ENCODE measurements around the gene TPRG1L. TPM values are rescaled to one million over a fixed set of nuclear protein-coding genes. Genes with fewer than 3 reads are reported as not detected.

The TPRG1L gene
- total and polyA plus RNA-seq, 2 of the 4 experiments (the other 2 are of a cell fraction) = 25.3 to 39.5 TPM

GRCh38 chr1:3638676-3639075 lies 13.9 kb downstream of the TPRG1L start:
- in situ Hi-C loops (cut with MboI; ENCODE audit: low sequenced_read_pairs) = no loop called here

More at GRCh38 chr1:3638676-3639075, 13.9 kb downstream of the TPRG1L start:
- H3K79me1 ChIP-seq (ENCODE audit: low read depth in 1 of 2, low read length in 2 of 2) = peaks cover 0 to 5% of the 10 kb centered on the region in 2 experiments; a peak in 1 of 4 replicates
- no peak overlapping the region for H2BK15ac ChIP-seq (ENCODE audit: low read depth, low read length)
- no peak overlapping the region for H2AFZ ChIP-seq (replicated peaks; ENCODE audit: low read length, poor library complexity)
- no peak overlapping the region for H2BK5ac ChIP-seq (ENCODE audit: low read depth, low read length, poor library complexity, severe bottlenecking)
- H3K56ac ChIP-seq (ENCODE audit: extremely low read depth, insufficient read depth, low read length) = no peak overlapping the region
- no peak for TF ChIP-seq CHD1 (IDR thresholded peaks at IDR 0.05; ENCODE audit: low read depth, low read length)
- TF ChIP-seq RCOR1 (IDR thresholded peaks at IDR 0.05; ENCODE audit: insufficient replicate concordance, low read length) = no peak
- TF ChIP-seq USF2 (IDR thresholded peaks at IDR 0.05; ENCODE audit: low read depth, low read length) = no peak
- TF ChIP-seq RFX5 (IDR thresholded peaks at IDR 0.05; ENCODE audit: low read depth, low read length) = no peak
- no peak for TF ChIP-seq NFE2L2 (IDR thresholded peaks at IDR 0.05; ENCODE audit: low read depth, low read length)
- no peak for TF ChIP-seq RAD21 (IDR thresholded peaks at IDR 0.05; ENCODE audit: low read length)
- TF ChIP-seq MXI1 (IDR thresholded peaks at IDR 0.05; ENCODE audit: borderline replicate concordance, low read depth, low read length) = no peak
- no peak for TF ChIP-seq CTCF (conservative IDR thresholded peaks at IDR 0.05; ENCODE audit: low read depth, low read length)
- TF ChIP-seq MAZ (IDR thresholded peaks at IDR 0.05; ENCODE audit: borderline replicate concordance, low read depth, low read length) = no peak
- no peak for TF ChIP-seq POLR2A (IDR thresholded peaks at IDR 0.05; ENCODE audit: low read depth, low read length)
- TF ChIP-seq MAFK (IDR thresholded peaks at IDR 0.05; ENCODE audit: low read depth, low read length) = no peak
- ChIA-PET POLR2A (ENCODE audit: unreplicated experiment) (no interaction called here), CTCF (no interaction called here)
- H3K27me3 ChIP-seq (ENCODE audit: control insufficient read depth, insufficient read depth, low read length) = no peaks in the 10 kb centered on the region
- H2AK5ac ChIP-seq (ENCODE audit: low read depth, low read length) = no peak overlapping the region
- H2BK120ac ChIP-seq (ENCODE audit: low read depth, low read length) = no peak overlapping the region
- H3K18ac ChIP-seq (ENCODE audit: low read depth, low read length) = no peak overlapping the region
- WGBS, 2 experiments (ENCODE audit: extremely low coverage in 2 of 2, insufficient read length in 1 of 2) = 96% methylated on average over 4 of the region's 15 CpGs; no CpG with 5 or more reads in 1 of the 2 experiments
- no peaks in the 10 kb centered on the region for H4K20me1 ChIP-seq (ENCODE audit: insufficient read depth, low read length)
- no peak overlapping the region for H4K91ac ChIP-seq (ENCODE audit: insufficient read depth, low read depth, low read length)
- intact Hi-C loops (cut with micrococcal nuclease) (no loop called here), dilution Hi-C loops (cut with HindIII; ENCODE audit: low sequenced_read_pairs, unreplicated experiment) (no loop called here)
- H2BK20ac ChIP-seq (ENCODE audit: low read depth, low read length) = no peak overlapping the region
- no peak overlapping the region for H3K27ac ChIP-seq (ENCODE audit: insufficient read depth, low read length)
- H3K4me3 ChIP-seq (ENCODE audit: insufficient read depth, low read depth, low read length) = no peak overlapping the region
- no peak overlapping the region for H3K4ac ChIP-seq (ENCODE audit: low read depth, low read length)
- H3K14ac ChIP-seq (replicated peaks; ENCODE audit: low read depth, low read length) = no peak overlapping the region
- H3K4me2 ChIP-seq (ENCODE audit: low read depth, low read length) = no peak overlapping the region
- H3K23ac ChIP-seq (ENCODE audit: low read depth, low read length) = no peak overlapping the region
- H2AK9ac ChIP-seq (replicated peaks; ENCODE audit: low read depth, low read length, poor library complexity) = no peak overlapping the region
- DNase-seq = no peak
- BruUV-seq (replicated peaks) = no TSS peak
- peaks cover 49% of the 10 kb centered on the region for H3K36me3 ChIP-seq (ENCODE audit: control insufficient read depth, insufficient read depth, low read length)
- H4K5ac ChIP-seq (ENCODE audit: low read depth, low read length) = no peak overlapping the region
- no peak overlapping the region for H3K9ac ChIP-seq (ENCODE audit: low read depth, low read length)
- no peak for ATAC-seq (ENCODE audit: low read depth)
- no peaks in the 10 kb centered on the region for H3K9me3 ChIP-seq (ENCODE audit: control insufficient read depth, insufficient read depth, low read length)
- no peaks in the 10 kb centered on the region for H3K4me1 ChIP-seq (ENCODE audit: control insufficient read depth, insufficient read depth, low read length)
- H4K8ac ChIP-seq (ENCODE audit: low read depth in 2 of 2, low read length in 2 of 2) = no peak overlapping the region
- H3K9me1 ChIP-seq (ENCODE audit: insufficient read depth, low read length) = 0 out of 2 replicates have a peak, but pooled peaks cover 3% of the 10 kb centered on the region

All from IMR-90 (cell line).